ENCODE data around the gene SELENOM.

Gene SELENOM

DNA sequence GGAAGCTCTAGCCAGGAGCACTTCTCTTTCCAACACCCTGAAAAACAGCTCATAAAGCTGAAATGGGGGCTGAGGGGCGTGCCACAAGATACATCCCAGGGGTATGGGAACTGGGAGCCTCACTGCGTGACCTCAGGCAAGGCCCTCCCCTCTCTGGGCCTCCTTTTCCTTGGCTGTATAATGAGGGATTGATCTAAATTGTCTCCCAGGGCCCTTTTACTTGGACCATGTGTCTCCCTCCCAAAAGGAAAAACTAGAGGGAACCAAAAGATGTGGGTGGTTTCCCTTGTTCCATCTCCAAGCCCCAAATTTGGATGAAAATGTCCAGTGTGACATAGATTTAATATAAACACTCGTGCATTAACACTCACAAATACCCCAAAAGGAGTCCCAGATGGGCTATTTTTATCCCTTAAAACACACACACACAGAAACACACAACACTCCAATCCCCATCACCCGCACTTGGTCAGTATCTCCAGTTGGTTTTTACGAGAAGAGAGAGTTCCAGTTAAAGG is 52.2 kb downstream of the SELENOM start:
- DNase-seq = no peak

More for the DNA sequence above, 52.2 kb downstream of the SELENOM start:
- intact Hi-C loops (cut with DNase I) = no loop called here

Measured in posterior cingulate gyrus (tissue), 11 donors.